ENCODE results near the gene ZNF263. TPM values are rescaled to one million over a fixed set of nuclear protein-coding genes. Genes with fewer than 3 reads are reported as not detected.

ZNF263 gene
- total and polyA plus RNA-seq, 2 of the 13 experiments (the other 11 are each of a cell fraction or from before 2014, with no cell fraction given) = 10.2 to 41.2 TPM

- TF ChIP-seq FUBP1 (CRISPR knock-in tag; IDR thresholded peaks at IDR 0.05; ENCODE audit: borderline replicate concordance) (0 out of 2 replicates have a peak, but pooled peaks have one; percentile 48), ZNF232 (CRISPR knock-in tag; IDR thresholded peaks at IDR 0.05; ENCODE audit: borderline replicate concordance) (no peak), JUND (CRISPR knock-in tag; IDR thresholded peaks at IDR 0.05) (no peak), TGIF2 (CRISPR knock-in tag; IDR thresholded peaks at IDR 0.05) (0 out of 2 replicates have a peak, but pooled peaks have one; percentile 33), SP5 (CRISPR knock-in tag; IDR thresholded peaks at IDR 0.05; ENCODE audit: borderline replicate concordance, low read depth) (peak; percentile 5; the same call in 1 of the 2 replicates), HIC2 (CRISPR knock-in tag; IDR thresholded peaks at IDR 0.05; ENCODE audit: low read depth) (peak; percentile 67; the same call in 1 of the 2 replicates), HHEX (CRISPR knock-in tag; IDR thresholded peaks at IDR 0.05) (no peak), ZNF562 (CRISPR knock-in tag; IDR thresholded peaks at IDR 0.05; ENCODE audit: borderline replicate concordance) (no peak), DNMT1 (CRISPR knock-in tag; IDR thresholded peaks at IDR 0.05) (no peak), ZNF761 (CRISPR knock-in tag; conservative IDR thresholded peaks at IDR 0.05) (peak; percentile 81), ZNF503 (CRISPR knock-in tag; IDR thresholded peaks at IDR 0.05) (no peak; the same call in 1 of the 2 replicates), KAT7 (CRISPR knock-in tag; IDR thresholded peaks at IDR 0.05; ENCODE audit: borderline replicate concordance) (no peak; the same call in 1 of the 2 replicates), ETV5 (CRISPR knock-in tag; IDR thresholded peaks at IDR 0.05; ENCODE audit: borderline replicate concordance) (no peak), RAD21 (CRISPR knock-in tag; IDR thresholded peaks at IDR 0.05) (peak; percentile 68), EZH2 (conservative IDR thresholded peaks at IDR 0.05; ENCODE audit: low read depth, low read length) (no peak), ZNF567 (CRISPR knock-in tag; IDR thresholded peaks at IDR 0.05; ENCODE audit: borderline replicate concordance) (no peak; the same call in 1 of the 2 replicates), RFX5 (IDR thresholded peaks at IDR 0.05; ENCODE audit: low read depth, low read length) (no peak), CENPX (CRISPR knock-in tag; IDR thresholded peaks at IDR 0.05) (no peak), HNRNPK (IDR thresholded peaks at IDR 0.05; ENCODE audit: low read depth, low read length, poor library complexity, severe bottlenecking) (peak; percentile 32)
These were observed 18.9 kb upstream of the ZNF263 start (continued) for GRCh38 chr16:3264137-3265036.

Measured in HepG2 (cell line).